ENCODE results near the gene AGPS. TPM values are rescaled to one million over a fixed set of nuclear protein-coding genes. Genes with fewer than 3 reads are reported as not detected.

The AGPS gene
- total and polyA plus RNA-seq, 2 of the 13 experiments (the other 11 are each of a cell fraction or from before 2014, with no cell fraction given): 39.4 to 99.0 TPM

Small RNAs within 50 kb of the gene (small RNA-seq; reads per million reads assigned to genes)
- 0 reads per million in 3 experiments for gene RF01210 (ENCODE audit: insufficient read depth in 2 of 3, insufficient read length in 3 of 3, low read depth in 2 of 3, low replicate concordance in 1 of 3)

Other genes with a start within 250 kb of the AGPS start
- 97.7 and 164 TPM in 2 replicates for gene HNRNPA3, start 180.0 kb upstream of the AGPS start, total RNA-seq (2016; rRNA removed; fragmentation: Illumina TruSeq; extraction: Trizol)
- 52.3 and 73.3 TPM in 2 replicates for gene HNRNPA3, start 180.0 kb upstream of the AGPS start, polyA plus RNA-seq (2011; rRNA removed)
- gene NFE2L2, start 128.0 kb upstream of the AGPS start, total RNA-seq (2016; rRNA removed; fragmentation: Illumina TruSeq; extraction: Trizol): 84.6 and 136 TPM in 2 replicates
- 138 and 215 TPM in 2 replicates for gene NFE2L2, start 128.0 kb upstream of the AGPS start, polyA plus RNA-seq (2011; rRNA removed)